ENCODE data around the gene GIPC3. TPM values are rescaled to one million over a fixed set of nuclear protein-coding genes. Genes with fewer than 3 reads are reported as not detected.
"Not testable (repeated sequence)": the region's sequence is repeated elsewhere in the genome, so short reads cannot be mapped to it uniquely, and the experiment has no call there.

Gene GIPC3
- total RNA-seq, 1 donor from 2014 or later = 0.20 TPM

- DNase-seq = peak; percentile 28
Measured at GRCh38 chr19:3576696-3577443, 8.4 kb upstream of the GIPC3 start.

- DNase-seq = no peak
Measured at GRCh38 chr19:3577723-3578344, 7.4 kb upstream of the GIPC3 start.

GRCh38 chr19:3578390-3578789 is 6.9 kb upstream of the GIPC3 start:
- DNase-seq = no peak

- peak; percentile 23 for DNase-seq
Measured at GRCh38 chr19:3580156-3580934, 4.9 kb upstream of the GIPC3 start.

- DNase-seq = not testable (repeated sequence)
Measured at GRCh38 chr19:3581792-3582191, 3.5 kb upstream of the GIPC3 start.

GRCh38 chr19:3584036-3584802 is 1.1 kb upstream of the GIPC3 start:
- not testable (repeated sequence) for DNase-seq

- DNase-seq = no peak
Measured at GRCh38 chr19:3586127-3586626, 899 bp downstream of the GIPC3 start.

GRCh38 chr19:3586707-3587346 is 1.5 kb downstream of the GIPC3 start:
- no peak for DNase-seq

GRCh38 chr19:3589439-3589838 is 4.2 kb downstream of the GIPC3 start:
- DNase-seq = no peak

- DNase-seq = no peak
Measured at GRCh38 chr19:3589949-3590348, 4.7 kb downstream of the GIPC3 start.

GRCh38 chr19:3590991-3591659 is 5.8 kb downstream of the GIPC3 start:
- no peak for DNase-seq

- no peak for DNase-seq
Measured at GRCh38 chr19:3591876-3592613, 6.8 kb downstream of the GIPC3 start.

GRCh38 chr19:3593156-3593555 is 7.9 kb downstream of the GIPC3 start:
- no peak for DNase-seq

GRCh38 chr19:3595521-3596061 is 10.3 kb downstream of the GIPC3 start:
- no peak for DNase-seq

GRCh38 chr19:3599776-3600187 is 14.5 kb downstream of the GIPC3 start:
- no peak for DNase-seq

- no peak for DNase-seq
Measured at GRCh38 chr19:3601021-3601420, 15.7 kb downstream of the GIPC3 start.

GRCh38 chr19:3603121-3603811 is 18.0 kb downstream of the GIPC3 start:
- DNase-seq = no peak

- no peak for DNase-seq
Measured at GRCh38 chr19:3604227-3604986, 19.1 kb downstream of the GIPC3 start.

- no peak for DNase-seq
Measured at GRCh38 chr19:3604987-3605343, 19.7 kb downstream of the GIPC3 start.
